Caco-2 (cell line): ENCODE results near the gene UNCX. TPM values are rescaled to one million over a fixed set of nuclear protein-coding genes. Genes with fewer than 3 reads are reported as not detected.
"Not testable (repeated sequence)": the region's sequence is repeated elsewhere in the genome, so short reads cannot be mapped to it uniquely, and the experiment has no call there.

Experiments
- BruUV-seq: library from RNA; stranded (reverse); fragments of 400-500 nt; replicated peaks from 2 replicates; lab custom pipeline; 2021; lab: Mats Ljungman, UMichigan
- CTCF ChIA-PET: fragments of 300-600 bp; sonication (Branson Sonifier 250); formaldehyde crosslinking; loops from one replicate; lab custom pipeline; 2022; ENCODE audit warnings: antibody characterized with exemption; lab: Charles Lee
- POLR2A ChIA-PET: fragments of 300-600 bp; sonication (Branson Sonifier 250); formaldehyde crosslinking; loops from one replicate; lab custom pipeline; 2022; ENCODE audit warnings: antibody characterized with exemption; lab: Charles Lee
- DNase-seq, 2 experiments: peaks; one replicate each; pipeline versions ENCODE4 v3.0.0 to v3.0.0-alpha.2; 2020 to 2022
- H3K27me3 ChIP-seq: replicated peaks from 2 replicates; pipeline ENCODE4 v1.6.0; 2011; ENCODE audit warnings: low read length; ENCODE audit not compliant: control insufficient read depth, insufficient read depth
- H3K36me3 ChIP-seq: 2 replicates; pipeline ENCODE4 v1.5.1; 2011; ENCODE audit warnings: low read length; ENCODE audit not compliant: control insufficient read depth, insufficient read depth
- H3K4me1 ChIP-seq: fragments of 250-450 bp; sonication (Bioruptor Pico); 2 replicates; pipeline ENCODE4 v1.5.1; 2020; ENCODE audit warnings: mild to moderate bottlenecking
- H3K4me3 ChIP-seq: 2 replicates; pipeline ENCODE4 v1.5.1; 2011; ENCODE audit warnings: low read depth, mild to moderate bottlenecking, control low read depth, low read length
- H3K9me3 ChIP-seq: fragments of 250-450 bp; sonication (Bioruptor Pico); 2 replicates; pipeline ENCODE4 v1.5.1; 2020; ENCODE audit warnings: mild to moderate bottlenecking, moderate library complexity
- H3K27ac Mint-ChIP-seq: one replicate; pipeline ENCODE4 v1.8.0; 2022; ENCODE audit warnings: mixed read lengths; ENCODE audit not compliant: unreplicated experiment
- H3K27me3 Mint-ChIP-seq: one replicate; pipeline ENCODE4 v1.8.0; 2022; ENCODE audit warnings: mixed read lengths; ENCODE audit not compliant: insufficient read depth, unreplicated experiment
- H3K36me3 Mint-ChIP-seq: one replicate; pipeline ENCODE4 v1.8.0; 2022; ENCODE audit warnings: mild to moderate bottlenecking, mixed read lengths; ENCODE audit not compliant: insufficient read depth, unreplicated experiment
- H3K4me1 Mint-ChIP-seq: one replicate; pipeline ENCODE4 v1.8.0; 2022; ENCODE audit warnings: low read depth, mixed read lengths; ENCODE audit not compliant: unreplicated experiment
- H3K4me3 Mint-ChIP-seq: one replicate; pipeline ENCODE4 v1.8.0; 2022; ENCODE audit warnings: mild to moderate bottlenecking, moderate library complexity, mixed read lengths; ENCODE audit not compliant: unreplicated experiment
- H3K9me3 Mint-ChIP-seq: one replicate; pipeline ENCODE4 v1.8.0; 2022; ENCODE audit warnings: mixed read lengths; ENCODE audit not compliant: unreplicated experiment
- intact Hi-C: fragments of 100-400 bp; cut with micrococcal nuclease; formaldehyde crosslinking; loops from one replicate; pipeline ENCODE4 v1.10.0; 2022; ENCODE audit not compliant: unreplicated experiment
- total RNA-seq: library from RNA; stranded (reverse); gene quantifications from 2 replicates; pipeline ENCODE4 v1.2.3, GENCODE V29; 2022
- TF ChIP-seq, protein P1 (sequence below), 2 experiments: fragments of 200-600 bp in 1 of 2; IDR thresholded peaks; 1 replicate in 1 of 2; 2 replicates in 1 of 2; pipeline versions ENCODE4 v1.5.1 to v1.8.0; 2011 to 2022; ENCODE audit warnings: antibody characterized with exemption in 1 of 2, control low read depth in 1 of 2, inconsistent platforms in 1 of 2, low read depth in 1 of 2, low read length in 1 of 2, mild to moderate bottlenecking in 1 of 2, moderate library complexity in 1 of 2; ENCODE audit not compliant: insufficient read depth in 1 of 2, severe bottlenecking in 1 of 2, unreplicated experiment in 1 of 2

Gene UNCX
- total RNA-seq, 1 experiment from 2014 or later: not detected

DNA sequence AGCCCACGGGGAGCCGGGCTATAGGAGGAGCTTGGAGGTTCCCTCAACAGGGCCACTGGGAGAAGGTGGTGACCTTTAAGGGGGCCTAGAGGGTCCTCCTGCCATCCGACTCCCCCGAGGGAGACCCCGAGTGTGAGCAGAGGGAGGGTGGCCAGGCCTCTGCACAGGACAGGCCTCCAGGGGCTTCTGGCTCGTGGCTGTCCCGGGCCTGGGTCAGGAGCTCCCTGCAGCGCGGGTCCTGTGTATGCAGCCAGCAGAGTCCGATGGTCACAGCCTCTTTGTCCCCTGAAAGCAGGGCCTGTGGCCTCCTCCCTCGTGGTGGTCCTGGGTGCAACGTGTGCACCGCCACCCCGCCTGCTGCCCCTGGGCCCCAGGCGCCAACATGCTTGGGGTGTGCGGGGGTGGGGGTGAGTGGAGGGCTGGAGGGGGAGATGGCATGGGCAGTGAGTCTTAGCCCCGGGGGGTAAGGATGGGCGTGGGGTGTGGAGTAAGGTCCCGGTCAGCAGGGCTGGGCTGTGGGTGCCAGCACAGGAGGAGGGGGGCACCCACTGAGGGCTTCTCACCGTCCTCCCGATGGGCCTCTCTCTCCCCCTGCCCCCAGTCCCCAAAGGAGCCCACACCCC, 27.1 kb downstream of the UNCX start:
- intact Hi-C loops: no loop called here
- CTCF ChIA-PET: interaction anchor here (0.6 kb wide), 1 partner anchor 165 kb away, joined by 3 read pairs; no protein-coding TSS in a partner anchor

GRCh38 chr7:1260244-1260635, 27.6 kb downstream of the UNCX start:
- Mint-ChIP-seq H3K27ac (no peak overlapping the region), H3K4me3 (no peak overlapping the region), H3K36me3 (no peaks in the 10 kb centered on the region), H3K27me3 (peaks cover 24% of the 10 kb centered on the region), H3K9me3 (no peaks in the 10 kb centered on the region), H3K4me1 (no peaks in the 10 kb centered on the region)
- 0 out of 2 replicates have a peak, but pooled peaks cover 3% of the 10 kb centered on the region for H3K4me1 ChIP-seq
- ChIA-PET POLR2A (no interaction called here), CTCF (interaction anchor here (0.6 kb wide), 1 partner anchor 166 kb away, joined by 3 read pairs; no protein-coding TSS in a partner anchor)
- BruUV-seq: no TSS peak
- no peaks in the 10 kb centered on the region for H3K9me3 ChIP-seq
- no peaks in the 10 kb centered on the region for H3K36me3 ChIP-seq
- no peak overlapping the region for H3K4me3 ChIP-seq
- TF ChIP-seq, protein P1, sequence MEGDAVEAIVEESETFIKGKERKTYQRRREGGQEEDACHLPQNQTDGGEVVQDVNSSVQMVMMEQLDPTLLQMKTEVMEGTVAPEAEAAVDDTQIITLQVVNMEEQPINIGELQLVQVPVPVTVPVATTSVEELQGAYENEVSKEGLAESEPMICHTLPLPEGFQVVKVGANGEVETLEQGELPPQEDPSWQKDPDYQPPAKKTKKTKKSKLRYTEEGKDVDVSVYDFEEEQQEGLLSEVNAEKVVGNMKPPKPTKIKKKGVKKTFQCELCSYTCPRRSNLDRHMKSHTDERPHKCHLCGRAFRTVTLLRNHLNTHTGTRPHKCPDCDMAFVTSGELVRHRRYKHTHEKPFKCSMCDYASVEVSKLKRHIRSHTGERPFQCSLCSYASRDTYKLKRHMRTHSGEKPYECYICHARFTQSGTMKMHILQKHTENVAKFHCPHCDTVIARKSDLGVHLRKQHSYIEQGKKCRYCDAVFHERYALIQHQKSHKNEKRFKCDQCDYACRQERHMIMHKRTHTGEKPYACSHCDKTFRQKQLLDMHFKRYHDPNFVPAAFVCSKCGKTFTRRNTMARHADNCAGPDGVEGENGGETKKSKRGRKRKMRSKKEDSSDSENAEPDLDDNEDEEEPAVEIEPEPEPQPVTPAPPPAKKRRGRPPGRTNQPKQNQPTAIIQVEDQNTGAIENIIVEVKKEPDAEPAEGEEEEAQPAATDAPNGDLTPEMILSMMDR (IDR thresholded peaks at IDR 0.05; ENCODE audit: insufficient read depth in 1 of 2, low read depth in 1 of 2, low read length in 1 of 2, severe bottlenecking in 1 of 2, unreplicated experiment in 1 of 2): no peak
- intact Hi-C loops: no loop called here
- DNase-seq: no peak
- peaks cover 1% of the 10 kb centered on the region; the same call in 1 of the 2 replicates for H3K27me3 ChIP-seq

More for the DNA sequence above, 27.1 kb downstream of the UNCX start:
- H3K27ac Mint-ChIP-seq: no peak overlapping the region
- TF ChIP-seq, protein P1 (IDR thresholded peaks at IDR 0.05; ENCODE audit: insufficient read depth in 1 of 2, low read depth in 1 of 2, low read length in 1 of 2, severe bottlenecking in 1 of 2, unreplicated experiment in 1 of 2): no peak
- H3K4me3 Mint-ChIP-seq: no peak overlapping the region
- Histone ChIP-seq H3K9me3 (no peaks in the 10 kb centered on the region), H3K27me3 (peaks cover 1% of the 10 kb centered on the region; the same call in 1 of the 2 replicates), H3K4me3 (no peak overlapping the region), H3K4me1 (0 out of 2 replicates have a peak, but pooled peaks cover 7% of the 10 kb centered on the region), H3K36me3 (no peaks in the 10 kb centered on the region)
- no peaks in the 10 kb centered on the region for H3K9me3 Mint-ChIP-seq
- DNase-seq: no peak
- peaks cover 20% of the 10 kb centered on the region for H3K27me3 Mint-ChIP-seq
- POLR2A ChIA-PET: no interaction called here
- H3K4me1 Mint-ChIP-seq: no peaks in the 10 kb centered on the region
- no peaks in the 10 kb centered on the region for H3K36me3 Mint-ChIP-seq
- no TSS peak for BruUV-seq

GRCh38 chr7:1261036-1261435, 28.4 kb downstream of the UNCX start:
- CTCF ChIA-PET, H3K9me3 ChIP-seq, H3K27ac Mint-ChIP-seq, H3K4me3 Mint-ChIP-seq, H3K27me3 ChIP-seq, H3K36me3 ChIP-seq, H3K4me3 ChIP-seq, BruUV-seq, H3K36me3 Mint-ChIP-seq, H3K9me3 Mint-ChIP-seq, DNase-seq, H3K4me1 Mint-ChIP-seq, POLR2A ChIA-PET, intact Hi-C loops, H3K4me1 ChIP-seq: not testable (repeated sequence)
- H3K27me3 Mint-ChIP-seq: peaks cover 31% of the 10 kb centered on the region
